Measurements from ENCODE around the gene MS4A18. TPM values are rescaled to one million over a fixed set of nuclear protein-coding genes. Genes with fewer than 3 reads are reported as not detected.

The MS4A18 gene
- total RNA-seq, 5 donors from 2014 or later (not counting 1 experiment from before 2014, with no cell fraction given) = not detected

DNA sequence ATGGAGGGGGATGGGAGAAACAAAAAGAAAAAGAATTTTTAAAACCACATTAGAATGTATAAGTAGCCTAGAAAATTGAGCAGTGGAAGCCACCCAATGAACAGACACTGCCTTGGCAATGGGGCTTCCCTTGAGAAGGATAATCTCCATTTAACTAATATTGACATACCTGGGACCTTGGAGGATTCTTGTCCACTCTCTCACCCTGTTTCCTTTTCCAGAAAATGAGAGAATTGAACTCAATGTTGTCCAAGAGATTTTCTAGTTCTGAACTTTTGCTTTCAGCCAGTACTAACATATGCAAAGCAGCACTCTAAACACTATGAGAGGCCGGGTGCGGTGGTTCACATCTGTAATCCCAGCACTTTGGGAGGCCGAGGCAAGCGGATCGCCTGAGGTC is 24.6 kb upstream of the MS4A18 start:
- no peak overlapping the region for H3K27ac ChIP-seq (ENCODE audit: low read length)
- no peak overlapping the region for H3K4me3 Mint-ChIP-seq
- H3K4me3 ChIP-seq (ENCODE audit: control insufficient read depth in 1 of 2, extremely low read depth in 1 of 2, low read length in 1 of 2) = no peak overlapping the region
- H3K27me3 Mint-ChIP-seq = peaks cover 4 to 13% of the 10 kb centered on the region in 2 donors
- CTCF ChIA-PET = no interaction called here
- peaks cover 0 to 5% (median 0%) of the 10 kb centered on the region in 3 donors for H3K9me3 Mint-ChIP-seq
- peaks cover 2 to 7% of the 10 kb centered on the region in 2 experiments for H3K27me3 ChIP-seq (replicated peaks in 1 of 2; ENCODE audit: control insufficient read depth in 2 of 2, extremely low read depth in 1 of 2, insufficient read depth in 2 of 2, low read length in 1 of 2)
- ATAC-seq (replicated peaks in 1 of 4) = no peak
- POLR2A ChIA-PET = no interaction called here
- no peaks in the 10 kb centered on the region for H3K36me3 ChIP-seq (ENCODE audit: control insufficient read depth in 2 of 2, extremely low read depth in 1 of 2, insufficient read depth in 1 of 2, low read length in 1 of 2)
- H3K4me1 ChIP-seq (ENCODE audit: control insufficient read depth in 1 of 2, extremely low read depth in 1 of 2, insufficient read depth in 2 of 2, low read length in 2 of 2) = no peaks in the 10 kb centered on the region
- no peak for DNase-seq
- no peaks in the 10 kb centered on the region for H3K9me3 ChIP-seq
- no peaks in the 10 kb centered on the region for H3K36me3 Mint-ChIP-seq
- no peaks in the 10 kb centered on the region for H3K4me1 Mint-ChIP-seq
- H3K27ac Mint-ChIP-seq = no peak overlapping the region
- no CpG with 5 or more reads among the region's 5 CpGs for WGBS (ENCODE audit: insufficient coverage)

DNA sequence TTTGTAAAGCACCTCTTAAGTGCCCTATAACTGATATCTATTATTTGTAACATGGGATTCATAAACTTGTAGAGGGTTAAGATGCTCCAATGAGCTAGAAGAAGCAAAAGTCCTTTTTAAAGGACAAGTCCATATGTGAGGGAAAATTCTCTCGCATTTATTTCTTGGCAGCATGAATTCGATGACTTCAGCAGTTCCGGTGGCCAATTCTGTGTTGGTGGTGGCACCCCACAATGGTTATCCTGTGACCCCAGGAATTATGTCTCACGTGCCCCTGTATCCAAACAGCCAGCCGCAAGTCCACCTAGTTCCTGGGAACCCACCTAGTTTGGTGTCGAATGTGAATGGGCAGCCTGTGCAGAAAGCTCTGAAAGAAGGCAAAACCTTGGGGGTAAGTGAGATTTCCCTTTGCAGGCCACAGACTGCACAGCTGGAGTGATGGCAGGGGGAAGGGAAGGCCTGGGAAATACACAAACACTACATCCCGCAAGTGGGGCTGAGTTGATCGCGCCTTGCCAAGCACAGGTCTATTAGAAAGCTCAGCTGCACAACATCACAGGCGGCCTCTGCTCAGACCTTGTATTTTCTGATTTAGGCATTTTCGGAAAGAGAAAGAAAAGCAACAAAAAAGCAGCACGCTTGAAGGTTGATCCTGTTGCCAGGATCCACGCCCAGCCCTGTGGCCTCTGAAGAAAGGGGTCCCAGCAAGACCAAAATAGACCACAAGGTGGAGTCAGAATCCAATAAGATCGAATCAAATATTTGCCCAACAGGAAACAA is 23.6 kb upstream of the MS4A18 start:
- H3K27ac Mint-ChIP-seq = no peak overlapping the region
- Histone ChIP-seq H3K9me3 (no peaks in the 10 kb centered on the region), H3K4me3 (ENCODE audit: control insufficient read depth in 1 of 2, extremely low read depth in 1 of 2, low read length in 1 of 2) (no peak overlapping the region), H3K27me3 (replicated peaks in 1 of 2; ENCODE audit: control insufficient read depth in 2 of 2, extremely low read depth in 1 of 2, insufficient read depth in 2 of 2, low read length in 1 of 2) (peaks cover 2 to 9% of the 10 kb centered on the region in 2 experiments), H3K4me1 (ENCODE audit: control insufficient read depth in 1 of 2, extremely low read depth in 1 of 2, insufficient read depth in 2 of 2, low read length in 2 of 2) (no peaks in the 10 kb centered on the region), H3K36me3 (ENCODE audit: control insufficient read depth in 2 of 2, extremely low read depth in 1 of 2, insufficient read depth in 1 of 2, low read length in 1 of 2) (no peaks in the 10 kb centered on the region), H3K27ac (ENCODE audit: low read length) (no peak overlapping the region)
- DNase-seq = peak in 1 of 35 experiments; percentile 5
- H3K27me3 Mint-ChIP-seq = peaks cover 7 to 11% of the 10 kb centered on the region in 2 donors
- WGBS (ENCODE audit: insufficient coverage) = 71% methylated on average over 10 of the region's 14 CpGs
- POLR2A ChIA-PET = no interaction called here
- no peak for ATAC-seq (replicated peaks in 1 of 4)
- no peaks in the 10 kb centered on the region for H3K4me1 Mint-ChIP-seq
- H3K9me3 Mint-ChIP-seq = no peaks in the 10 kb centered on the region
- no peaks in the 10 kb centered on the region for H3K36me3 Mint-ChIP-seq
- H3K4me3 Mint-ChIP-seq = no peak overlapping the region
- CTCF ChIA-PET = no interaction called here

DNA sequence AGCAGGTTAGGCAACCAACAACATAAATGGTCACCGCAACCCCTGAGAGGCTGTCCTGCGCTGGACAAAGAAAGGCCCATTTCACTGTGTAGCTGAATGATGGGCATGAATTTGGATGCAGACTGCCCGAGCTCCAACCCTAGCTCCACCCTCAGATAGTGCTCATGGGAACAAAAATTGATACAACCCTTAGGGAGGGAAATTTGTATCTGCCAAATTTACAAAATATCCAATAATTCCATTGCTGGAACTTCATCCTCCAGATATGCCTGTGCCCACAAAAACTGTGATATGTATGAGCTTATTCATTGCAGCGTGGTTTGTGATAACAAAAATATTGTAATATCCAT is 23.1 kb upstream of the MS4A18 start:
- Mint-ChIP-seq H3K27ac (no peak overlapping the region), H3K9me3 (no peaks in the 10 kb centered on the region), H3K4me1 (no peaks in the 10 kb centered on the region), H3K4me3 (no peak overlapping the region), H3K36me3 (no peaks in the 10 kb centered on the region), H3K27me3 (peaks cover 5 to 13% of the 10 kb centered on the region in 2 donors)
- Histone ChIP-seq H3K27ac (ENCODE audit: low read length) (no peak overlapping the region), H3K36me3 (ENCODE audit: control insufficient read depth in 2 of 2, extremely low read depth in 1 of 2, insufficient read depth in 1 of 2, low read length in 1 of 2) (no peaks in the 10 kb centered on the region), H3K4me1 (ENCODE audit: control insufficient read depth in 1 of 2, extremely low read depth in 1 of 2, insufficient read depth in 2 of 2, low read length in 2 of 2) (no peaks in the 10 kb centered on the region), H3K9me3 (no peaks in the 10 kb centered on the region), H3K27me3 (replicated peaks in 1 of 2; ENCODE audit: control insufficient read depth in 2 of 2, extremely low read depth in 1 of 2, insufficient read depth in 2 of 2, low read length in 1 of 2) (peaks cover 2 to 9% of the 10 kb centered on the region in 2 experiments), H3K4me3 (ENCODE audit: control insufficient read depth in 1 of 2, extremely low read depth in 1 of 2, low read length in 1 of 2) (no peak overlapping the region)
- WGBS (ENCODE audit: insufficient coverage) = no CpG with 5 or more reads among the region's 4 CpGs
- ChIA-PET CTCF (no interaction called here), POLR2A (no interaction called here)
- DNase-seq = no peak
- ATAC-seq (replicated peaks in 1 of 4) = no peak

GRCh38 chr11:60703374-60703773 is 21.1 kb upstream of the MS4A18 start:
- Histone ChIP-seq H3K4me3 (ENCODE audit: control insufficient read depth in 1 of 2, extremely low read depth in 1 of 2, low read length in 1 of 2) (no peak overlapping the region), H3K4me1 (ENCODE audit: control insufficient read depth in 1 of 2, extremely low read depth in 1 of 2, insufficient read depth in 2 of 2, low read length in 2 of 2) (no peaks in the 10 kb centered on the region), H3K9me3 (no peaks in the 10 kb centered on the region), H3K27me3 (replicated peaks in 1 of 2; ENCODE audit: control insufficient read depth in 2 of 2, extremely low read depth in 1 of 2, insufficient read depth in 2 of 2, low read length in 1 of 2) (peaks cover 0 to 9% of the 10 kb centered on the region in 2 experiments), H3K36me3 (ENCODE audit: control insufficient read depth in 2 of 2, extremely low read depth in 1 of 2, insufficient read depth in 1 of 2, low read length in 1 of 2) (no peaks in the 10 kb centered on the region), H3K27ac (ENCODE audit: low read length) (no peak overlapping the region)
- Mint-ChIP-seq H3K4me3 (no peak overlapping the region), H3K27me3 (peaks cover 17 to 20% of the 10 kb centered on the region in 2 donors), H3K4me1 (no peaks in the 10 kb centered on the region), H3K27ac (no peak overlapping the region), H3K9me3 (no peaks in the 10 kb centered on the region), H3K36me3 (no peaks in the 10 kb centered on the region)
- ChIA-PET CTCF (no interaction called here), POLR2A (no interaction called here)
- ATAC-seq (replicated peaks in 1 of 4) (no peak), DNase-seq (no peak)
- WGBS (ENCODE audit: insufficient coverage) = 95% methylated on average over 7 of the region's 12 CpGs

DNA sequence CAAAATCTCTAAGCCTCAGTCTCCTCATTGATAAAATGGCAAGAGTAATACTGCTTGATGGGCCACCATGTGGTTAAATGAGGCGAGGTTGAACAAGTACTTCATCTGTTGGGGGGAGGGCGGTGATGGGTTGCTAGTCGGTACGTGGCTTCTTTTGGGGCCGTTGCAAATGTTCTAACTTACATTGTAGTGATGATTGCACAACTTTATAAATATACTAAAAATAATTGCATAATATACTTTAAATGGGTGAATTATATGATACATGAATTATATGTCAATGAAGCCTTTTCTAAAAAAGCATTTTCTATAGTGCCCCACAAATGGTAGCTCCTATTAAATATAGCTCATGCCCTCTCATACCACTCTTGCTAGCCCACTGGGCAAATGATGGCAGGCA is 18.6 kb upstream of the MS4A18 start:
- DNase-seq = no peak
- CTCF ChIA-PET = no interaction called here
- no peak overlapping the region for H3K27ac ChIP-seq (ENCODE audit: low read length)
- H3K9me3 Mint-ChIP-seq = no peaks in the 10 kb centered on the region
- H3K4me1 Mint-ChIP-seq = no peaks in the 10 kb centered on the region
- no peak for ATAC-seq (replicated peaks in 1 of 4)
- no peak overlapping the region for H3K4me3 ChIP-seq (ENCODE audit: control insufficient read depth in 1 of 2, extremely low read depth in 1 of 2, low read length in 1 of 2)
- POLR2A ChIA-PET = no interaction called here
- H3K9me3 ChIP-seq = no peaks in the 10 kb centered on the region
- H3K4me1 ChIP-seq (ENCODE audit: control insufficient read depth in 1 of 2, extremely low read depth in 1 of 2, insufficient read depth in 2 of 2, low read length in 2 of 2) = no peaks in the 10 kb centered on the region
- H3K36me3 Mint-ChIP-seq = no peaks in the 10 kb centered on the region
- peaks cover 0 to 14% of the 10 kb centered on the region in 2 experiments for H3K27me3 ChIP-seq (replicated peaks in 1 of 2; ENCODE audit: control insufficient read depth in 2 of 2, extremely low read depth in 1 of 2, insufficient read depth in 2 of 2, low read length in 1 of 2)
- H3K27ac Mint-ChIP-seq = no peak overlapping the region
- no CpG with 5 or more reads among the region's 5 CpGs for WGBS (ENCODE audit: insufficient coverage)
- peaks cover 20 to 22% of the 10 kb centered on the region in 2 donors for H3K27me3 Mint-ChIP-seq
- H3K36me3 ChIP-seq (ENCODE audit: control insufficient read depth in 2 of 2, extremely low read depth in 1 of 2, insufficient read depth in 1 of 2, low read length in 1 of 2) = no peaks in the 10 kb centered on the region
- H3K4me3 Mint-ChIP-seq = no peak overlapping the region

- Histone ChIP-seq H3K4me3 (ENCODE audit: control insufficient read depth in 1 of 2, extremely low read depth in 1 of 2, low read length in 1 of 2) (no peak overlapping the region), H3K4me1 (ENCODE audit: control insufficient read depth in 1 of 2, extremely low read depth in 1 of 2, insufficient read depth in 2 of 2, low read length in 2 of 2) (no peaks in the 10 kb centered on the region), H3K36me3 (ENCODE audit: control insufficient read depth in 2 of 2, extremely low read depth in 1 of 2, insufficient read depth in 1 of 2, low read length in 1 of 2) (no peaks in the 10 kb centered on the region), H3K27ac (ENCODE audit: low read length) (no peak overlapping the region), H3K27me3 (replicated peaks in 1 of 2; ENCODE audit: control insufficient read depth in 2 of 2, extremely low read depth in 1 of 2, insufficient read depth in 2 of 2, low read length in 1 of 2) (peaks cover 0 to 14% of the 10 kb centered on the region in 2 experiments), H3K9me3 (no peaks in the 10 kb centered on the region)
- Mint-ChIP-seq H3K27ac (no peak overlapping the region), H3K27me3 (peaks cover 20 to 21% of the 10 kb centered on the region in 2 donors), H3K36me3 (no peaks in the 10 kb centered on the region), H3K4me1 (no peaks in the 10 kb centered on the region), H3K4me3 (no peak overlapping the region), H3K9me3 (no peaks in the 10 kb centered on the region)
- no peak for DNase-seq
- ATAC-seq (replicated peaks in 1 of 4) = no peak
- 67% methylated on average over 1 of the region's 5 CpGs for WGBS (ENCODE audit: insufficient coverage)
- POLR2A ChIA-PET = no interaction called here
- CTCF ChIA-PET = no interaction called here
Observed at GRCh38 chr11:60706931-60707330, 17.6 kb upstream of the MS4A18 start.

DNA sequence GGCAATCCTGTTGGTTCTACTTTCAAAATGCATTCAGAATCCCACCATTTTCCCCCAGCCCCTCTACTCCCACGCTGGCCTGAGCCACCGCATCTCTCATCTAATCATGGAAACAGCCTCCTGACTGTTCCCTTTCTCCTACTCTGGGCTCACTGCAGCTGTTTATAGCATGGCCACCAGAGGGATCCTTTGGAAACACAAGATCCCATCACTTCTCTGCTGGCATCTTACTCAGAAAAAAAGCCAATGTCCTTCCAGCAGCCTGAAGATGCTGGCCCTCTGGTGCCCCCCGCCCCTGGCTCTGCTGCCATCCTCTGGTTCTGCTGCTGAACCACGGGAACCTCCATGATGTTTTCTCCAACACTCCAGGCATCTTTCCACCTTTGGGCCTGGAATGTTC is 14.0 kb upstream of the MS4A18 start:
- Mint-ChIP-seq H3K27ac (no peak overlapping the region), H3K9me3 (no peaks in the 10 kb centered on the region), H3K4me1 (no peaks in the 10 kb centered on the region), H3K4me3 (no peak overlapping the region), H3K27me3 (peaks cover 31 to 33% of the 10 kb centered on the region in 2 donors), H3K36me3 (no peaks in the 10 kb centered on the region)
- Histone ChIP-seq H3K36me3 (ENCODE audit: control insufficient read depth in 2 of 2, extremely low read depth in 1 of 2, insufficient read depth in 1 of 2, low read length in 1 of 2) (no peaks in the 10 kb centered on the region), H3K4me1 (ENCODE audit: control insufficient read depth in 1 of 2, extremely low read depth in 1 of 2, insufficient read depth in 2 of 2, low read length in 2 of 2) (no peaks in the 10 kb centered on the region), H3K4me3 (ENCODE audit: control insufficient read depth in 1 of 2, extremely low read depth in 1 of 2, low read length in 1 of 2) (no peak overlapping the region), H3K9me3 (no peaks in the 10 kb centered on the region), H3K27me3 (replicated peaks in 1 of 2; ENCODE audit: control insufficient read depth in 2 of 2, extremely low read depth in 1 of 2, insufficient read depth in 2 of 2, low read length in 1 of 2) (peaks cover 0 to 5% of the 10 kb centered on the region in 2 experiments), H3K27ac (ENCODE audit: low read length) (no peak overlapping the region)
- WGBS (ENCODE audit: insufficient coverage) = 78% methylated on average over 4 of the region's 4 CpGs
- POLR2A ChIA-PET = no interaction called here
- DNase-seq (no peak), ATAC-seq (replicated peaks in 1 of 4) (no peak)
- CTCF ChIA-PET = no interaction called here

All from T-cell (primary cell).